ENCODE results near the gene COPS3.

COPS3 gene

GRCh38 chr17:17221329-17221728 lies 59.7 kb downstream of the COPS3 start:
- no peak for DNase-seq (ENCODE audit: low read depth in 1 of 2, low spot score in 1 of 2)

GRCh38 chr17:17220529-17220928 lies 60.5 kb downstream of the COPS3 start:
- no peak for DNase-seq (ENCODE audit: low read depth in 1 of 2, low spot score in 1 of 2)

- no peak for DNase-seq (ENCODE audit: low read depth in 1 of 2, low spot score in 1 of 2)
These were observed 63.1 kb downstream of the COPS3 start for GRCh38 chr17:17217995-17218394.

GRCh38 chr17:17216776-17217175 lies 64.3 kb downstream of the COPS3 start:
- no peak for DNase-seq (ENCODE audit: low read depth in 1 of 2, low spot score in 1 of 2)

- DNase-seq (ENCODE audit: low read depth in 1 of 2, low spot score in 1 of 2), result no peak
These were observed 64.8 kb downstream of the COPS3 start for GRCh38 chr17:17216236-17216635.

- no peak for DNase-seq (ENCODE audit: low read depth in 1 of 2, low spot score in 1 of 2)
These were observed 65.5 kb downstream of the COPS3 start for GRCh38 chr17:17215575-17215974.

GRCh38 chr17:17214646-17215436 lies 66.2 kb downstream of the COPS3 start:
- DNase-seq (ENCODE audit: low read depth in 1 of 2, low spot score in 1 of 2), result no peak

GRCh38 chr17:17213775-17214174 lies 67.3 kb downstream of the COPS3 start:
- DNase-seq (ENCODE audit: low read depth in 1 of 2, low spot score in 1 of 2), result no peak

GRCh38 chr17:17207998-17208397 lies 73.0 kb downstream of the COPS3 start:
- DNase-seq (ENCODE audit: low read depth in 1 of 2, low spot score in 1 of 2), result no peak

- DNase-seq (ENCODE audit: low read depth in 1 of 2, low spot score in 1 of 2), result no peak
These were observed 74.1 kb downstream of the COPS3 start for GRCh38 chr17:17206913-17207335.

- peak; percentile 84 to 85 for DNase-seq (ENCODE audit: low read depth in 1 of 2, low spot score in 1 of 2)
These were observed 74.7 kb downstream of the COPS3 start, which contains the start of gene PLD6 for GRCh38 chr17:17206124-17206912. Gene PLD6, minus strand, starts transcription at chr17:17206333. Its CDS starts 47 bp downstream, at chr17:17206286.

GRCh38 chr17:17205368-17206123 lies 75.5 kb downstream of the COPS3 start:
- DNase-seq (ENCODE audit: low read depth in 1 of 2, low spot score in 1 of 2), result peak; percentile 33 to 38

- no peak for DNase-seq (ENCODE audit: low read depth in 1 of 2, low spot score in 1 of 2)
These were observed 76.3 kb downstream of the COPS3 start for GRCh38 chr17:17204635-17205231.

- DNase-seq (ENCODE audit: low read depth in 1 of 2, low spot score in 1 of 2), result no peak
These were observed 76.9 kb downstream of the COPS3 start for GRCh38 chr17:17204041-17204591.

GRCh38 chr17:17203173-17203730 lies 77.8 kb downstream of the COPS3 start:
- no peak for DNase-seq (ENCODE audit: low read depth in 1 of 2, low spot score in 1 of 2)

- no peak for DNase-seq (ENCODE audit: low read depth in 1 of 2, low spot score in 1 of 2)
These were observed 79.1 kb downstream of the COPS3 start for GRCh38 chr17:17201907-17202306.

- DNase-seq (ENCODE audit: low read depth in 1 of 2, low spot score in 1 of 2), result no peak
These were observed 79.8 kb downstream of the COPS3 start for GRCh38 chr17:17201271-17201670.

- no peak for DNase-seq (ENCODE audit: low read depth in 1 of 2, low spot score in 1 of 2)
These were observed 80.2 kb downstream of the COPS3 start for GRCh38 chr17:17200831-17201230.

GRCh38 chr17:17200311-17200710 lies 80.7 kb downstream of the COPS3 start:
- DNase-seq (ENCODE audit: low read depth in 1 of 2, low spot score in 1 of 2), result no peak

- DNase-seq (ENCODE audit: low read depth in 1 of 2, low spot score in 1 of 2), result no peak
These were observed 82.8 kb downstream of the COPS3 start for GRCh38 chr17:17198281-17198680.

Measured in activated CD4-positive, alpha-beta T cell treated with anti-CD3 and anti-CD28 coated beads, Interleukin-2, amount 50 U/mL, for 24 hours (primary cell).